GM19455 (cell line): ENCODE data around the gene PNKP.

Experiments
- ATAC-seq: cut with Tn5 transposase; IDR thresholded peaks from one replicate; pipeline ENCODE4 v1.9.1; 2021; ENCODE audit not compliant: unreplicated experiment

PNKP gene

DNA sequence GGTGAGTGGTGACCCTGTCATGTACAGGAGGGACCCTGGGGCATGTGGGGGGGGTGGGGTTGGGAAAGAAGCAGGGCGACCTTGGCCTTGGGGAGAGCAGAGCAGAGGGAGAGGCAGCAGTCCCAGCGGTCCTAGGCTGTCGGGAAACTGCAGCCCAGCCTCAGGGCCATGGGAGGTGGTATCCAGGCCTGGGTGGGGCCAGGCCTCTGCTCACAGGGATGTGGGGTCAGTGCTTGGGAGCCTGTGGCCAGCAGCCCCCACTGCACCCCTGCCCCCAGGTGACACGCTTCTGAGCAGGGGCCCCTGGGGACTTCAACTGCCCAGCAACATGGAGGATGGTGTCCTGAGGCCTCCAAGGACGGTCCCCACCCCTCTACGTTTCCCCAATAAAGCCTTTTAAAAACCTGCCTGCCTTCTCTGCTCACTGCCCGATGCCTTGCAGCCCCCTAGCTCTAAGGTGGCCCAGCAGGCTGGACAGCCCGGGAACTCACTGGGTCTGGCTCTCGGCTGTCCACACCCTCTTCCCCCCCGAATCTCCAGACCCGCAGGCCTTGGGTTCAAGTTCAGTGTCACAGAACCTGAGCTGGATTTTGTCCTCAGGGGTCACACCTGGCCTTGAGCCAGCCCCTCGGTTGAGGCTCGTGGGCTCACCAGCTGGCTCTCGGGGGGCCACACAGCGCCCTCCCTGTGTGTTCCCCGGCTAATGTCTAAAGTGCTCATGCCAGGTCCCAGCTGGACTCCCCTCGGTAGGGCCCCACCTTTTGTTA is 6.9 kb downstream of the PNKP start:
- no peak for ATAC-seq

DNA sequence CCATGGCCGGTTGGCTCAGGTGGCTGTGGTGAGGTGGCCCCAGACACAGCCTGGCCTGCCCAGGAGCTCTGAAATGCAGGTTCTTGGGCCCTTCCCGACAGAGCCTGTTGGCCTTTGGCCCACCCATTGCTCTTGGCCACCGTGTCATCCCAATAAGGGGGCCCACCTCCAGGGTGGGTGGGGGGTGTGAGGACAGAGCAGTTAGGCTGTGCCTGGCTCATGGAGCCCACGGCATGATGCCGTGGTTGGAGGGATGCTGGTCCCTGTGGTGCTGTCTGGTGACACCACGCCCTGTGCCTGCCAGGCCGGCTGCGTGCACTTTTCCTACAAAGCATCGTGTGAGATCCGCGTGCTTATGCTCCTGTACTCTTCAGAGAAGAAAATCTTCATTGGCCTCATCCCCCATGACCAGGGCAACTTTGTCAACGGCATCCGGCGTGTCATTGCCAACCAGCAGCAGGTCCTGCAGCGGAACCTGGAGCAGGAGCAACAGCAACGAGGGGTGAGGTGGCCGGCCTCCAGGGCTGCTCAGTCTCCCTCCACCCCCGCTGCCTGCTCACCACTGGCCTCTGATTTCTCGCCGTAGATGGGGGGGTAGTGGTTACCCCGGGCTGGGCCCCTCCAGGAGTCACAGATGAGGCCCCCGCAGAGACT is 7.6 kb downstream of the PNKP start:
- no peak for ATAC-seq

DNA sequence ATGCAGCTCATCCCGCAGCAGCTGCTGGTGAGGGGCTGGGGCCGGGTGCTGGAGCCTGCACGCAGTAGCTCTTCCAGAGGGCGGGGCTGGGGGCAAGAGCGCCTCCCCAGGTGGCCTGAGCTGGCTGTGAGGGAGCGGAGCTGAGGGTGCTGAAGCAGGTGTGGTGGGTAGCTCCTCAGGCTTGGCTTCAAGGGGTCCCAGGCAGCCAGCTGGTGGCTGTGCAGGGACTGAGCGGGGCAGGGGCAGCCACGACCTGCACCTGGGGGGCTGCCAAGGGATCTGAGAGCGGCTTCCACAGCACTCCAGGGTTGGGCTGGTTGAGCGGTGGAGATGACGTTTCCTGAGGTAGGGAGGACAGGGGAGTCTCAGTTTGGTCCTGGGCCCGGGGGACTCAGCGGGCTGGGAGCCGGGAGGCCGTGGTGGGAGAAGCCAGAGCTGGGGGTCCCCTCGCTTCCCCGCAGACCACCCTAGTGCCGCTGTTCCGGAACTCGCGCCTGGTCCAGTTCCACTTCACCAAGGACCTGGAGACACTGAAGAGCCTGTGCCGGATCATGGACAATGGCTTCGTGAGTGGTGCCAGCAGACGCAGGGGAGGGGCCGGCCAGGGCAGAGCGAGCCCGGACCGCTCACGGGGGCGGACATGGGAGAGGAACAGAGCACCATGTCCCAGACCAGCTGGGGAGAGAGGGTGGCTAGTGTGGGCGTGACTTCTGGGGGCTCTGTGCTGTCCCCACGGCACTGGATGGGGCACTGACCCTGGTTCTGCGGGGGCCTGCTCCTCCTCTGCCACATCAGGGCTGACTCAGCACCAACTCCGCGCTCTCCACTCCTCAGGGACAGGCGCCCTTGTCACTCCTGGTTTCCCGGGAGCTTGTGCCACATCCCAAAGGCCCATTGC is 9.0 kb downstream of the PNKP start:
- no peak for ATAC-seq

DNA sequence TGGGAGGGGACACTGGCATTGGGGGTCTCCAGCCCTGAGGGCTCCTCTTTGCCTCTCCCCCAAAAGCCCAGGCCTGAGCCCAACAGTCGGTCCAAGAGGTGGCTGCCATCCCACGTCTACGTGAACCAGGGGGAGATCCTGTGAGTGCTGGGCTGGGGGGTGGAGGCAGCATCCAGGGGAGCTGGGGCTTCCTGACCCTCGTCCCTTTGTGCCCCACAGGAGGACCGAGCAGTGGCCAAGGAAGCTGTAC is 9.6 kb downstream of the PNKP start:
- ATAC-seq, result no peak

DNA sequence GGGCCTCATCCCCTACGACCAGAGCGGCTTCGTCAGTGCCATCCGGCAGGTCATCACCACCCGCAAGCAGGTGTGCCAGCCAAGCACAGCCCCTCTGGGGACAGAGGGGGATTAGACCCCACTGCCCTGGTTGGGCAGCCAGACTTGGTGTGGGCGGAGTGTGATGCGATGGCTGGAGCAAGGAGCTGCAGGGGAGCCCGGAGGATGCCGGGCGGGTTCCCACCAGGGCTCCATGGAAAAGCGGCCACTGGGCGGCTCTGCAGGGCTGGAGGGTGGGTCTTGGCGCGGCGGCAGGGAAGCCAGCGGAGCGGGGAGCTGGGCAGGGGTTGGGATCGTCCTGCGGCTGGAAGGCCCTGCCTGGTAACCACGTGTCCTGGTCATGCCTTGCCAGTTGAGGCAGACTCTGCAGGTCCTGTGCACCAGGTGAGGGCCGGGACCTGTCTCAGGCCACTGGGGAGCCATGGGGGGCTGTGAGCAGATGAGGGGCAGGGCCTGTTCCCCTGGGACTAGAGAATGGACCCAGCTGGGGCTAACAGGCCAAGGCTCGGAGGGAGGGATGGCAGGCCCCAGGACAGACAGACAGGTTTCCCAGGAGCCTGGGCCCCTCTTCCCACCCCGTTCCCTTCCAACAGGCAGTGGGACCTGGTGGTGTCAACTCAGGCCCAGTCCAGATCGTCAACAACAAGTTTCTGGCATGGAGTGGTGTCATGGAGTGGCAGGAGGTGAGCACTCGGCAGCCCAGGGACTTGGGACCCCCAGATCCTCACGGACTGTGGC is 10.1 kb downstream of the PNKP start:
- ATAC-seq, result no peak

DNA sequence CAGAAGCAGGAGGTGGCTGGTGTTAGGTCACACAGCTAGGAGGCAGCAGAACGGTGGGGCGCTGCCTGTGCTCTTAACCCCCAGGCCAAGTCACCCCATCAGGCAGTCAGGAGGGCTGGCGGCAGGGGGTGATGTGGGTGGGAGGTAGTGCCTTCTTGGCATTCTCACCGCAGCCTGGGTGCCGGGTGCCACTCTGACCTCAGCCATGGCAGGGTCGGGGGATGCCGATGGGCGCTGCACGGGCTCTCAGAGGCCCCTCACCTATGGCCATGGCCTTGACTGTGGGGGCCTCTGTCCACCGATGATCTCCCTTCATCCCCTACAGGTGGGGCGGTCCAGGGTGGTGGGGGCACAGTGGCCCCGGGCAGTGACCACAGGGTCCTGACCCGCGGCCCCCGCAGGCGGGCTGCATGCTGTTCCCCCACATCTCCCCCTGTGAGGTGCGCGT is 10.8 kb downstream of the PNKP start:
- no peak for ATAC-seq

DNA sequence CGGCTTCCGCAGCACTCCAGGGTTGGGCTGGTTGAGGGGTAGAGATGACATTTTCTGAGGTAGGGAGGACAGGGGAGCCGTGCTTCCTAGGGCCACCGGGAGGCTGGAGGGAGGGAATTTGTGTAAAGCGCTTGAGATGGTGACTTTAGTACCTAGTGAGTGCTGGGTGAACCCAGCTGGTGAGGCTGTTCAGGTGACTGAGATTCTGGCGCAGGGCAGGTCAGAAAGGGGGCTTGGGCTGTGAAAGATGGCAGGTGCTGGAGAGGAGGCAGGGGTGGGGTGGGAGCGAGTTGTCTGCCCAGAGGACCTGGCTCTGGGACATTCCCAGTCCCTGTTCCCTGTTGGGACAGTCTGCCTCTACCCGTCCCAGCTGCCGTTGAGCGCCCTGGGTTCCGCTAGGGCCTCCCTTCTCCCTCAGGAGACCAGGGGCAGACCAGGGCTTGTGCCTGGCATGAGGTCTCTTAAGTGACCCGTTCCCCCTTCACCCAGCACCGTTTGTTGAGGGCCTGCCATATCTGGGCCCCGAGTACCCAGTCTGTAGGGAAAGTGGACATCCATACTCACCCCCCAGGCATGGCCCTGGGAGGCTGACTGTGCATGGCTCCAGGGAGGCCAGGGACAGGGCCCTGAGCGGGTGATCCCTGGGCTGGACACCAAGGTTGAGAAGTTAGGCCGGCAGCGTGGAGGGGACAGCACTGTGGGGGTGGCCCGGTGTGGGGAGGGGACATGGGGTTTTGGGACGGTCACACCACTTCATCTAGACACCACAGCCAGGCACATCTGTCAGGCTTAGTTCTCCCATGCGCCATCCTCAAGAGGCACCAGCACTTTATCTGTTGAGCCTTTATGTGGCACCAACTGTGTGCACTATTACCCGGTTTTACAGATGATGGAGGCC is 11.5 kb downstream of the PNKP start:
- no peak for ATAC-seq

DNA sequence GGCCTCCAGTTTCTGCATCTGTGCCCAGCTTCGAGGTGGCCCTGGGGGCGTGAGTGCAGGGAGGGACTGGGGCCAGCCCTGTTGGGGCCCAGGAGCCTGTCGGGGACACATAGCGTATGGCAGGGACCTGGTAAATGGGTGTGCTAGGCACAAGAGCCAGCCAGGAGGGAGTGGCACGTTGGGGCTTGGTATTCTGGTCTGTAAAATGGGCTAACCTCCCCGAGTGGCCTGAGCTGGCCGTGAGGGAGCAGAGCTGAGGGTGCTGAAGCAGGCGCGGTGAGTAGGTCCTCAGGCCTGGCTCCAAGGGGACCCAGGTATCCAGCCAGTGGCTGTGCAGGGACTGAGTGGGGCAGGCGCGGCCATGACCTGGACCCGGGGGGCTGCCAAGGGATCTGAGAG is 12.1 kb downstream of the PNKP start:
- ATAC-seq, result no peak

DNA sequence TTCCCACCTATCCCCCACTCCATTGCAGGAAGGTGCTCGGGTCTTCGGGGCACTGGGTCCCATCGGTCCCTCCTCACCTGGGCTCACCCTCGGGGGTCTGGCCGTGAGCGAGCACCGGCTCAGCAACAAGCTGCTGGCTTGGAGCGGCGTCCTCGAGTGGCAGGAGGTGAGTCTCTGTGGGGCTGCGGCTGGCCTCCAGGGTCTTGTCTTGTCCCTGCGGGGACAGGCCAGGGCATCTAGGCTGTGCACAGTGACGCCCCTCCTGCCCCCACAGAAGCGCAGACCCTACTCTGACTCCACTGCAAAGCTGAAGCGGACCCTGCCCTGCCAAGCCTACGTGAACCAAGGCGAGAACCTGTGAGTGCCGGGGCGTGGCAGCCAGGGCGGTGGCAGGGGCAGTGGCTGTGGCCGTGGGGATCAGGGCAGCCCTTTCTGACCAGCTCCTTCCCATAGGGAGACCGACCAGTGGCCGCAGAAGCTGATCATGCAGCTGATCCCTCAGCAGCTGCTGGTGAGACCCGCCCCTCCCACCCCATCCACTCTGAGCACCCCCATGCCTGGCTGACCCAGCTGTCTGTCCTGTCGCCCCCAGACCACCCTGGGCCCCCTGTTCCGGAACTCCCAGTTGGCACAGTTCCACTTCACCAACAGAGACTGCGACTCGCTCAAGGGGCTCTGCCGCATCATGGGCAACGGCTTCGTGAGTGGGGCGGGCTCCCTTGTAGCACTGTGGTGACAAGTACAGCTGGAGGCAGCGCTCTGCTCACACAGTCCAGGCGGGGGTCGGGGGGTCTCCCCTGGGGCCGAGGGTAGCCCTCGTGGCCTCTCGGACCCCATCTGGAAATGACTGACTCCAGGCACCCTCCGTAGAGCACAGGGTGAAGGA is 12.8 kb downstream of the PNKP start:
- ATAC-seq, result no peak

DNA sequence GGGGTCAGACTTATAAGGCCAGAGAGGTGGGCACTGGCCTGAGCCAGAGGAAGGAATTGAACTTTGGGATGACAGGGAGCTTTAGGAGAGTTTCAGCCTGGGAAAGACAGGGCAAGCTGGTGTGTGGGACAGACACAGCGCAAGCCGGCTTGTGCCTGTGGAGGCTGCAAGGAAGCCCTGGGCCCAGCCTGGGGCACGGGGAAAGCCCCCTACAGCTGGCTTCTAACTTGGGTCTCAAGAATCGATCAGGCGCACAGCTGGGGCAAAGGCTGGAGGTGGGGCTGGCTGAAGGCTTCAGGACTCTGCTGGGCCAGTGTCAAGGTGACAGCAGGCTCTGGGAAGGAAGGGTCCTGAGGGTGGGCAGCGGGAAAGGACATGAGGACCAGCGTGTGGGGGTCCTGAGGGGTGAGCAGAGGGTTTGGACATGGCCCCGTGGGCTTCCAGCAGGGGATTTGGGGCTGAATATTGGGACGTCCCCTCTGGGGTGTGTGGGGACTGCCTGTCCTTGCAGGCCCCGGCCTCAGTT is 13.5 kb downstream of the PNKP start:
- no peak for ATAC-seq

DNA sequence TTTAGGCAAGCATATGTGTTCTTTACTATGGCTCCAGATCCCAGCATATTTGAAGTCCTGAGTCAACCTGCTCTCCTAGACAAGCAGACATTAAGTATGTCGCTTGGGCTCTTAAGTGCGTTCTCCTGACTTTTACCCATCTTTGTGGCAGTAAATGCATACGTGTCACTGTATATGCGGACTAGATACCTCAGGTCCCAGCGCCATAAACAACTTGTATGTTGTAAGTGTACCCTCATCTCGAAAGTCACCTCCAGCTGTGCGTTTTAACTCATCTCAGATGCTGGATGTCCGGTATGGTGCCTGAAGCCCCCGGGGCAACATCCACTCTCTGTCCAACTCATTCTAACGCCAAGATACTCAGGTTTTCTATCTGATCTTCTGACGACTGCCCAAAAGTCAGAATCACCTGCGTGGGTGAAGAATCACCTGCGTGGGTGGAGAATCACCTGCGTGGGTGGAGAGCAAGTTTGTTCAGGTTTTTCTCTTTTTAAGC is 14.7 kb downstream of the PNKP start:
- ATAC-seq, result no peak

DNA sequence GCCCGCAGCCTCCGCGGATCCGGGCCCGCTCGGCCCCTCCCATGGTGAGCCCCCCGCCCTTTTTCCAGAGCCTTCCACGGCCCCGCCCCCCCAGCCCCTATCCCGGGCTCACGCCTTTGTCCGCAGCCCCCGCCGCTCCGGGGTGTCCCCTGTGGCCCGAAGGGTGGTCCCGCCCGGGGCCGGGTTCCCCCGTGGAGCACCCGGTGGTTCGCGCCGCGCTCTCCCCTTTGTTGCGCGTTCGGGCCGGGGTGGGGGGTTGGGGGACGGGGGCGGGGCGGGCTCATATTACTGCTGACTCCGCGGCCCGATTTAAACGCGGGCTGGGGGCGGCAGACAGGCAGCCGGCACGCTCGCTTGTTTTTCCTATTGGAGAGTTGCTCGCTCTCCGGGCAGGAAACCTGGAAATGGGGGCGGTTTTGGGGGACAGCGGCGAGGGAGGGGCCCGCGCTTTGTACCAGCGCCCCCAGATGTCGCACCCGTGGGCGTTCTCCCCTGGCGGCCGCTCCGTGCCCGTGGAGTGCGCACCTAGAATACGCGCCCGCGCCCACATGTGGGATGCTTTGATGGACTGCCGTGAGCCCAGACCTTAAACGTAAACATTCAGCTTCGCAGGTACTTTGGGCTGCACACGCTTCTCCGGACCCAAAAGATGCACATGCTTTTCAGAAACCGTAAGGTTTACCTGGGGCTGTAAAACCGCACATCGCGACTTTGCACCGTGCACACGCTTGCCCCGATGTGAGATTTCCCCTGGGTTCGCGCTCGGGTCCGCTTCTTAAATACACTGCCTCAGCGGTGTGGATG is 15.7 kb downstream of the PNKP start:
- peak; percentile 4 for ATAC-seq

DNA sequence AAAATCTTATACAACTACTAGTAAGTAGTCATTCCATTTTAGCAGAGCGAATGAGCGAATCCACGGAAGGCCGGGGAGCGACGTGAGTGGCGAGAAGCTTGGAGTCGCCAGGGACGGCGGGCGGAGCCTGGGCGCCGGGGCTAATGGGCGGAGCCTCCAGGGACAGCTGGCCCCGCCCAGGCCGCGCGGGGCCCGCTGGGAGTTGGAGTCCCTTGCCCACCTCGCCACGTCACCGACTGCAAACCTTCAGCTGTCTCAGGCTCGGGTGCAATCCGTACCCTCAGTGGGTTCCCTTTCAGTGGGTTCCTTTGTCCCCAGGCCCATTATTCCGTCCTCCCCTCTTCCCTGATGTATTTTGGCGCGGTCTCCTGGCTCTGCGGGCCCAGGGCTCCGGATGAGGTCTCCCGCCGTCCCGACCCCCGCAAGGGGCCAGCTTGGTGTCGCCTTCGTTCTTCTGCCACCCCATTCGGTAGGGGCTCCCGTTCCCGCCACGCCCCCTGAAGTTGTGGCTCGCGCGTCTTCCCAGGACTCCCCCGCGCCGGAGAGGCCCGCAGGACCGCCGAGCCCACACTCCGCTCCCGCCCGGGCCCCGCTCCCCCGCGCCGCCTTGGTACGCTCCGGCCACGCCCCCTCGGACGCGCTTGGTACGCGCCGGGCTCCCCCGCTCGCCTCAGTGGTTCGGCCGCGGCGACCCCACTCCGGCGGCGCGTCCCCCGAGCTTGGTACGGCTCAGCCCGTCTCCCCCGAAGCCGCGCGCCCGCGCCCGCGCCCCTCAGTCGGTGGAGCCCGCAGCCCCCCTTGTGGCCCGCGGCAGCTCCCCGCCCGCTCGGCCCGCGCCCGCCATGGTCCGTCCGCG is 16.7 kb downstream of the PNKP start, which contains the start of gene PTOV1:
TSS of gene PTOV1 (plus strand) at position 673 of the 856 bp plus-strand sequence.
- peak; percentile 70 for ATAC-seq

DNA sequence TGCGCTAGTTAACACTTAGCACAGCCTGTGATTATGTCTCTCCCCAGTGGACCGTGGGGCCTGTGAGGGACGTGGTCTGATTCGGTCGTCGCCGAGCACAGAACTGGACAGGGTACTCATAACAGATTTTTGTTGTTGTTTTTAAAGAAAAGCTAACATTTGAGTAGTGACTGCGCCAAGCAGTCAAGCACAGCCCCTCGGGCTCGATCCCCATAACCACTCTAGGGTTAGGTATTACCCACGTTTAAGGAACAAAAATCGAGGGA is 17.2 kb downstream of the PNKP start:
- peak; percentile 8 for ATAC-seq

DNA sequence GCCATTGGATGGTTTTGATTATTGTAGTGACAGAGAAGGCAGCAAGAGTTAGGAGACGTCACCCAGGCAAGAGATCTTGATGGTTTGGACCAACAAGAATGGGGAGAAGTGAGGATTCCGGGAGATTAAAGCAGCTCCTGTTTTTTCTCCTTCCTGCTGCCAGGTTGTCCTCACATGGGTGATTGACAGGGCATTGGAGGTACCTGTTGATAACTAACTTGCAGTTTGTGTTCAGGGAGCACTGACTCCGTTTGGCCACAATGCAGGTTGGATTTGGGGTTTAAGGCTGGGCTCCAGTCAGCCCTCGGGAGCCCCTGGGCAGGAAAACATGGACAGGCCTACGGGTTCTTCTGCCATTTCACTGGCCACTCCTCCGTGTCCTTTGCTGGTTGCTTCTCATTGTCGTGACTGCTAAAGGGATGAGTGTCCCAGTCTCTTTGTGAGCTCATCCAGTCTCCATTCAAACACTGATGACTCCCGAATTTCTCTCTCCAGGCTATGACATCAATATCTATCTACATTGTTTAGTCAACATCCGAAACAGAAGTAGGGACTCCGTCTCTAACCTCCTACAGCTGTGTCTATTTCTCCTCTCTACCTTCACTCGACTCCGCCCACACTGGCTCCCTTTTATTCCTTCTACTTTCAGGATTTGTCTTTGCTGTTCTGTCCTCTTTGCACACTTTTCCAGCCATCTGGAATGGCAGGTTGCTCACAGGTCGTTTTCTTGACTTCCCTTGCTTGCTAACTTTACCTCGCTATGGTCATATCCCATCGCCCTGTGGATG is 17.7 kb downstream of the PNKP start:
- no peak for ATAC-seq

DNA sequence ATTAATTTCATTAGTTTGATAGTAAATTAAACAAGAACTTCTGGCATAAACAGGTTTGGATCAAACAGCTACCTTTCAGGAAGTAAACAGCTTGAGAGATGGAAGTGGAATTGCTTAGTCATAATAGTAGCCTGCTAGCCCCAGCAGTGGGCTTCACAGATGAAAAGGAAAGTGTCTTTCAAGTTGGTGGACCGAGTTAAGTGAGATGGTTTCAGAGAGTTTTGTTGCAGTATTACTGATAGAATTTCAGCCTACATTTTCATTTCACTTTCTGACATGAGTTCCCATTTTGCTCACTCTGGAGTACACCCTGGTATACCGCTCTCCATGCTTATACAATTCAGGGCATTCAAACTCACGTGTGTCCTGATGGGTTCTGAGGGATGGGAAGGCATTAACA is 18.4 kb downstream of the PNKP start:
- no peak for ATAC-seq
